Epithelial cell of esophagus (primary cell): ENCODE data around the gene AMOTL1.

Source experiments
- DNase-seq: peaks from one replicate; pipeline ENCODE4 v3.0.0; 2010; ENCODE audit warnings: low read depth
- H3K4me3 ChIP-seq: 2 replicates; pipeline ENCODE4 v1.5.1; 2011; ENCODE audit warnings: mild to moderate bottlenecking, low read length, control low read depth
- TF ChIP-seq, protein P1 (sequence below): IDR thresholded peaks from 2 replicates; pipeline ENCODE4 v1.5.1; 2011; ENCODE audit warnings: low read depth, mild to moderate bottlenecking, low read length, control low read depth, inconsistent platforms; ENCODE audit not compliant: insufficient read depth; ENCODE audit errors: missing control alignments

AMOTL1 gene, protein sequence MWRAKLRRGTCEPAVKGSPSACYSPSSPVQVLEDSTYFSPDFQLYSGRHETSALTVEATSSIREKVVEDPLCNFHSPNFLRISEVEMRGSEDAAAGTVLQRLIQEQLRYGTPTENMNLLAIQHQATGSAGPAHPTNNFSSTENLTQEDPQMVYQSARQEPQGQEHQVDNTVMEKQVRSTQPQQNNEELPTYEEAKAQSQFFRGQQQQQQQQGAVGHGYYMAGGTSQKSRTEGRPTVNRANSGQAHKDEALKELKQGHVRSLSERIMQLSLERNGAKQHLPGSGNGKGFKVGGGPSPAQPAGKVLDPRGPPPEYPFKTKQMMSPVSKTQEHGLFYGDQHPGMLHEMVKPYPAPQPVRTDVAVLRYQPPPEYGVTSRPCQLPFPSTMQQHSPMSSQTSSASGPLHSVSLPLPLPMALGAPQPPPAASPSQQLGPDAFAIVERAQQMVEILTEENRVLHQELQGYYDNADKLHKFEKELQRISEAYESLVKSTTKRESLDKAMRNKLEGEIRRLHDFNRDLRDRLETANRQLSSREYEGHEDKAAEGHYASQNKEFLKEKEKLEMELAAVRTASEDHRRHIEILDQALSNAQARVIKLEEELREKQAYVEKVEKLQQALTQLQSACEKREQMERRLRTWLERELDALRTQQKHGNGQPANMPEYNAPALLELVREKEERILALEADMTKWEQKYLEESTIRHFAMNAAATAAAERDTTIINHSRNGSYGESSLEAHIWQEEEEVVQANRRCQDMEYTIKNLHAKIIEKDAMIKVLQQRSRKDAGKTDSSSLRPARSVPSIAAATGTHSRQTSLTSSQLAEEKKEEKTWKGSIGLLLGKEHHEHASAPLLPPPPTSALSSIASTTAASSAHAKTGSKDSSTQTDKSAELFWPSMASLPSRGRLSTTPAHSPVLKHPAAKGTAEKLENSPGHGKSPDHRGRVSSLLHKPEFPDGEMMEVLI

DNA sequence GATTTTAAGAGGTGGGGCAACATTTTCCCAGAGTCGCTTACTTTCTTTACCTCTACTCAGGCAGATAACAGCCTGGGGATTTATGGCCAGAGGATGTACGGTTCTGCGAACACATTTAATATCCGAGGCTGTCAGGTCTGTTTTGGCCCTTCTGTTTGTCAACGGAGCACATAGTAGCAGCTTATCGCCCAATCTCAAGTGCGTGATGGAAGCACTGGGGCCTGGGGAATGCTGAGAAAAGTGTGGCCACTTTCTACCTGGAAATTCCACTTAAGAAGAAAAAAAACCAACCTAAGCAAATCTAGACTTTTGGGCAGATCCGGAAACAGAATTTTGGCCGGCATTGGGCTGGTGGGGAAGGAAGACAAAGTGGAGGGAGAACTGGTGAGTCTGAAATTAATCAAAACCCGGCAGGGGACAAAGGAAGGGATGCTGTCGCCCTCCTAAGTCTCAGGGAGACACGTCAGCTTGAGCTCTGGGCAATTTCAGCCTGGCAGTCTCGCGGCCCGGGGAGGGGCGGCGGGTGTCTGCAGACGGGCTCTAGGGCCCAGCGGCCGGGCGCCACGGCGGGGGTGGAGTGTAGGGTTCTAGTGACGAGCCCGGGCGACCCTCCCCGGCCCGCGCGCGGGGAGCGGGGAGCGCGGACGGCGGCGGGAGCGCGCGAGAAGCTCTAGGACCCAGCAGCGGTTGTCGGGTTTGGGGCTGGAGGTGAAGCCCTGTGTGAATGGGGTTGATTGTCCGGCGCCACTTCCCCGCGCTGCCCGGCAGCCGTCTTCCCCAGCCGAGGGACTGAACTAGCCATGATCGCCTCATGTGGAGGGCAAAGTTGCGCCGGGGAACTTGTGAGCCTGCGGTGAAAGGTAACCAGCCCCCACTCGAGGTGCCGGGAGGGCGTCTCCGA, at the start of gene AMOTL1:
TSS of gene AMOTL1 (plus strand) at position 656 of the 901 bp plus-strand sequence. CDS start at position 812, 156 bp downstream.
- DNase-seq, result peak; percentile 91

DNA sequence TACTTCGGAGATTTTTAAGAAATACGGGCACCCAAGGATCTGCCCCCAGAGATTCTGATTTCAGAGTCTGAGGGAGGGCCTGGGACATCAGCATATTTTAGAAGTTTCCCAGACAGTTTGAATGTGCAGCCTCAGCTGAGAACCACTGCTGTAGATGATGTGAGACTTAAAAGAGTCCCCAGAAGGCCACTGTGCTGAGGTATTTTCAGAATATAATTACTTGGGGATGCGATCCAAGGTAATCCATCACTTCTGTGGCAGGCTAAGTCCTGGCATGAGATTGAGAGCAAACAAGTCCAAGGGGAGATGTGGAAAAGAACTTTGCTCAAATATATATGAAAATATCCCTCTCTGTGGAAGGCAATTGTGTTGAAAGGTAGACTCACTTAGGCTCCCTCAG, 48.3 kb upstream of the AMOTL1 start:
- DNase-seq, result no peak
- no peak overlapping the region for H3K4me3 ChIP-seq
- TF ChIP-seq, protein P1, sequence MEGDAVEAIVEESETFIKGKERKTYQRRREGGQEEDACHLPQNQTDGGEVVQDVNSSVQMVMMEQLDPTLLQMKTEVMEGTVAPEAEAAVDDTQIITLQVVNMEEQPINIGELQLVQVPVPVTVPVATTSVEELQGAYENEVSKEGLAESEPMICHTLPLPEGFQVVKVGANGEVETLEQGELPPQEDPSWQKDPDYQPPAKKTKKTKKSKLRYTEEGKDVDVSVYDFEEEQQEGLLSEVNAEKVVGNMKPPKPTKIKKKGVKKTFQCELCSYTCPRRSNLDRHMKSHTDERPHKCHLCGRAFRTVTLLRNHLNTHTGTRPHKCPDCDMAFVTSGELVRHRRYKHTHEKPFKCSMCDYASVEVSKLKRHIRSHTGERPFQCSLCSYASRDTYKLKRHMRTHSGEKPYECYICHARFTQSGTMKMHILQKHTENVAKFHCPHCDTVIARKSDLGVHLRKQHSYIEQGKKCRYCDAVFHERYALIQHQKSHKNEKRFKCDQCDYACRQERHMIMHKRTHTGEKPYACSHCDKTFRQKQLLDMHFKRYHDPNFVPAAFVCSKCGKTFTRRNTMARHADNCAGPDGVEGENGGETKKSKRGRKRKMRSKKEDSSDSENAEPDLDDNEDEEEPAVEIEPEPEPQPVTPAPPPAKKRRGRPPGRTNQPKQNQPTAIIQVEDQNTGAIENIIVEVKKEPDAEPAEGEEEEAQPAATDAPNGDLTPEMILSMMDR, result no peak

More for the DNA sequence above, at the start of gene AMOTL1:
- H3K4me3 ChIP-seq, result peak within 1 kb of the TSS; percentile 89
- TF ChIP-seq, protein P1, result no peak

DNA sequence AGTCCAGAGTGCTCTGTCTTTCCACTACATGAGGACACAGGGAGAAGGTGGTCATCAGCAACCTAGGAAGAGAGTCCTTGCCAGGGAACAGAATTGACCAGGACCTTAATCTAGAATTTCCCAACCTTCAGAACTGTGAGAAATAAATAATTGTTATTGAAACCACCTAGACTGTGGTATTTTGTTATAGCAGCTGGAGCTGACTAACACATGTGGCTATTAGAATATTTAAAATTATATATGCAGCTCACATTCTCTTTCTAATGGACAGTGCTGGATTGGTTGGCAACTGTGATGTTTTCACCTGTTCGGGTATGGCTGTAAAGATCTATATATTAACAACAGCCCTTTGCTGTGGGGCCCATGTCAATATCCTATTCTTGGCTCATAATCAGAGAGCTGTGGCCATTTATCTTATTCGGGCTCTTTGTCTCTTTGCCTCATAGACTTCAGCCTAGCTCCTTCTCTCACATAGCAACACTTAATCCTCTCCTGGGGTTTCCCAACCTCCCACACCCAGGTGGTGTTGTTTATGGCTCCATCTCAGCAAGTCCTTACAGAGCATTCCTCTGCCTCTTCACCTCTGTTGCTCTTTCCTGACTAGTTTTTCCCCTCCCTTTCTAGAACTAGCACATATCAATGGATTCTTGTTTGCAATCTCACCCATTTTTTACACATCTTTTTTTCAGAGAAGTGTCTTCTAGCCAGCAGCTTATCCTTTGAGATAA, 46.4 kb upstream of the AMOTL1 start:
- H3K4me3 ChIP-seq, result no peak overlapping the region
- peak; percentile 82 for DNase-seq
- TF ChIP-seq, protein P1, result no peak

DNA sequence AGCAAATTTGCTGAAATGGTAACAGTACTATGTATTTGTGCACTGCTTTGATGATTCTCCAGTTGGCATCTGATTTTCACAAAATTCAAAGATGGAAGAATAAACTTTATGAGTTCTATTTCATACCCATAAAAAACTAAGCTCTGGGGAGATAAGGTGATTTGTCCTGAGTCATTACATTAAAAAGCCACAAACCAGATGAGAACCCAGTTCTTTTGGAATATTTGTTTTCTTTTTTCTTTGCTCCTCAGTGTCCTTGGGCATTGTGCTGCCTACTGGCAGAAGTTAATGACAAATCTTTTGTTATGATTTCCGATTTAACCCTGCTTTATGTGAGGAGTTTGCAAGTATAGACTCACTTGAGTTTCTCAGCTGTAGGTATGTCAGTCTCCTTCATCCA, 45.4 kb upstream of the AMOTL1 start:
- no peak overlapping the region for H3K4me3 ChIP-seq
- no peak for DNase-seq
- TF ChIP-seq, protein P1, result no peak

DNA sequence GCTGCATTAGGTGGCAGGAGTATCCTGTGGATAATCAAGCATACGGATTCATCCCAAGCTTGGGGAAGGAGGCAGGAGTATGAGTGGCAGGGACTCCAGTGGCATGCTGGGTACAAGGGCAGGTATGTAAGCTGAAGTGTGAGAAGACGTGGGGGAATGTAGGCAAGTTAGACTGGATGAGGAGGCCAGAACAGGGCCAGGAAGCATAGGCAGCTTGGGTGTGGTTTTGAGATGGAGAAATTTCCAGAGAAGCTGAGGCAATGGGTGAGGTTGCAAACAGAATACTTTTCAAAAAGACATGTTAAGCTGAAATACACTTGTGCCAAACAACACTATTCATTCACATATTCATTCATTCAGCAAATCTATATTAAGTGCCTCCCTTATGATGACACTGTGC, 43.1 kb upstream of the AMOTL1 start:
- H3K4me3 ChIP-seq, result no peak overlapping the region
- TF ChIP-seq, protein P1, result no peak
- peak; percentile 76 for DNase-seq
